Measurements from ENCODE around the gene CPNE7.

CPNE7 gene

GRCh38 chr16:89540557-89540956, 35.0 kb upstream of the CPNE7 start:
- Histone ChIP-seq H3K27me3 (replicated peaks; ENCODE audit: control insufficient read depth, insufficient read depth, low read length, poor library complexity, severe bottlenecking) (no peaks in the 10 kb centered on the region), H3K9me3 (ENCODE audit: control insufficient read depth, low read length) (no peaks in the 10 kb centered on the region), H3K27ac (ENCODE audit: insufficient read depth, low read length, poor library complexity, severe bottlenecking) (no peak overlapping the region), H3K4me1 (ENCODE audit: control insufficient read depth, insufficient read depth, low read length, poor library complexity, severe bottlenecking) (peaks cover 1% of the 10 kb centered on the region), H3K36me3 (ENCODE audit: control insufficient read depth, insufficient read depth, low read length) (peaks cover 33% of the 10 kb centered on the region), H3K4me3 (ENCODE audit: insufficient read depth, low read depth, low read length, poor library complexity, severe bottlenecking) (no peak overlapping the region)
- DNase-seq, result no peak

GRCh38 chr16:89541792-89542191, 33.8 kb upstream of the CPNE7 start:
- H3K4me1 ChIP-seq (ENCODE audit: control insufficient read depth, insufficient read depth, low read length, poor library complexity, severe bottlenecking), result no peaks in the 10 kb centered on the region
- DNase-seq, result no peak
- no peaks in the 10 kb centered on the region for H3K9me3 ChIP-seq (ENCODE audit: control insufficient read depth, low read length)
- H3K36me3 ChIP-seq (ENCODE audit: control insufficient read depth, insufficient read depth, low read length), result peaks cover 40% of the 10 kb centered on the region
- H3K4me3 ChIP-seq (ENCODE audit: insufficient read depth, low read depth, low read length, poor library complexity, severe bottlenecking), result no peak overlapping the region
- H3K27me3 ChIP-seq (replicated peaks; ENCODE audit: control insufficient read depth, insufficient read depth, low read length, poor library complexity, severe bottlenecking), result no peaks in the 10 kb centered on the region
- no peak overlapping the region for H3K27ac ChIP-seq (ENCODE audit: insufficient read depth, low read length, poor library complexity, severe bottlenecking)

DNA sequence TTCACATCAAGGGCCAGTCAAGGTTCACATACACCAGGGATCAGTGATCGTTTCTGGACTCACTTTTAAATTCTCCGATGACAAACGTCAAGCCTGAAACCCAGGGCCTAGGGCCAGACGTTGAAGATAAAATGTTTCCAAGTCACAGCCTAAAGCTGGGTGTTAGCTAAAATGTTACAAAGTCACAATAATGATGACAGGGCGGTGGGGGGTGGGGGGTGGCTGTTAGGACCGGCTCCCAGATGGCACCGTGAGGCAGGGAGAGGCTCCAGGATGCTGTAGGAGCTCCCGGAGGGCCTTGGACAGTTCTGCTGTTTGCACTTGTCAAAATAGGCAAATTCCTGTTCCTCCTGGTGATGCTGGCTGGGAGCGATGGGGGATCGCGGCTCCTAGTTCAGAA, 31.4 kb upstream of the CPNE7 start:
- H3K9me3 ChIP-seq (ENCODE audit: control insufficient read depth, low read length), result no peaks in the 10 kb centered on the region
- H3K4me1 ChIP-seq (ENCODE audit: control insufficient read depth, insufficient read depth, low read length, poor library complexity, severe bottlenecking), result no peaks in the 10 kb centered on the region
- H3K4me3 ChIP-seq (ENCODE audit: insufficient read depth, low read depth, low read length, poor library complexity, severe bottlenecking), result no peak overlapping the region
- DNase-seq, result no peak
- H3K27ac ChIP-seq (ENCODE audit: insufficient read depth, low read length, poor library complexity, severe bottlenecking), result no peak overlapping the region
- H3K27me3 ChIP-seq (replicated peaks; ENCODE audit: control insufficient read depth, insufficient read depth, low read length, poor library complexity, severe bottlenecking), result no peaks in the 10 kb centered on the region
- H3K36me3 ChIP-seq (ENCODE audit: control insufficient read depth, insufficient read depth, low read length), result peaks cover 45% of the 10 kb centered on the region

DNA sequence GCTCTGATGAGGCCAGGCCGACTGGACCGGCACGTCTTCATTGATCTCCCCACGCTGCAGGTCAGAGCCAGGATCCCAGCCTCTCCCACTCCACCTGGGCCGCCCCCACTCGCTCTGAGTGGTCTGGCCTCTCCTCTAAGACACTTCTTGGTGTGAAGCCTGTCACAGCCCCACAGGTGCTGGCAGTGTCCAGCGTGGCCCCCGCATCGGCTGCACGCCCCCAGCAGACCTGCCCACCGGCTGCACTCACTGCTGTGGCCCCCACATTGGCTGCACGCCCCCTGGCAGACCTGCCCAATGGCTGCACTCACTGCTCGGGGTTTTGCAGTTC, 30.9 kb upstream of the CPNE7 start:
- H3K4me1 ChIP-seq (ENCODE audit: control insufficient read depth, insufficient read depth, low read length, poor library complexity, severe bottlenecking), result no peaks in the 10 kb centered on the region

GRCh38 chr16:89545044-89545830, 30.3 kb upstream of the CPNE7 start:
- no peaks in the 10 kb centered on the region for H3K9me3 ChIP-seq (ENCODE audit: control insufficient read depth, low read length)
- H3K4me1 ChIP-seq (ENCODE audit: control insufficient read depth, insufficient read depth, low read length, poor library complexity, severe bottlenecking), result no peaks in the 10 kb centered on the region
- H3K36me3 ChIP-seq (ENCODE audit: control insufficient read depth, insufficient read depth, low read length), result peaks cover 45% of the 10 kb centered on the region
- DNase-seq, result no peak
- no peaks in the 10 kb centered on the region for H3K27me3 ChIP-seq (replicated peaks; ENCODE audit: control insufficient read depth, insufficient read depth, low read length, poor library complexity, severe bottlenecking)
- no peak overlapping the region for H3K27ac ChIP-seq (ENCODE audit: insufficient read depth, low read length, poor library complexity, severe bottlenecking)
- H3K4me3 ChIP-seq (ENCODE audit: insufficient read depth, low read depth, low read length, poor library complexity, severe bottlenecking), result no peak overlapping the region

More for the DNA sequence above, 30.9 kb upstream of the CPNE7 start:
- H3K9me3 ChIP-seq (ENCODE audit: control insufficient read depth, low read length), result no peaks in the 10 kb centered on the region
- no peak overlapping the region for H3K27ac ChIP-seq (ENCODE audit: insufficient read depth, low read length, poor library complexity, severe bottlenecking)
- H3K27me3 ChIP-seq (replicated peaks; ENCODE audit: control insufficient read depth, insufficient read depth, low read length, poor library complexity, severe bottlenecking), result no peaks in the 10 kb centered on the region
- H3K36me3 ChIP-seq (ENCODE audit: control insufficient read depth, insufficient read depth, low read length), result peaks cover 45% of the 10 kb centered on the region
- DNase-seq, result no peak
- no peak overlapping the region for H3K4me3 ChIP-seq (ENCODE audit: insufficient read depth, low read depth, low read length, poor library complexity, severe bottlenecking)

DNA sequence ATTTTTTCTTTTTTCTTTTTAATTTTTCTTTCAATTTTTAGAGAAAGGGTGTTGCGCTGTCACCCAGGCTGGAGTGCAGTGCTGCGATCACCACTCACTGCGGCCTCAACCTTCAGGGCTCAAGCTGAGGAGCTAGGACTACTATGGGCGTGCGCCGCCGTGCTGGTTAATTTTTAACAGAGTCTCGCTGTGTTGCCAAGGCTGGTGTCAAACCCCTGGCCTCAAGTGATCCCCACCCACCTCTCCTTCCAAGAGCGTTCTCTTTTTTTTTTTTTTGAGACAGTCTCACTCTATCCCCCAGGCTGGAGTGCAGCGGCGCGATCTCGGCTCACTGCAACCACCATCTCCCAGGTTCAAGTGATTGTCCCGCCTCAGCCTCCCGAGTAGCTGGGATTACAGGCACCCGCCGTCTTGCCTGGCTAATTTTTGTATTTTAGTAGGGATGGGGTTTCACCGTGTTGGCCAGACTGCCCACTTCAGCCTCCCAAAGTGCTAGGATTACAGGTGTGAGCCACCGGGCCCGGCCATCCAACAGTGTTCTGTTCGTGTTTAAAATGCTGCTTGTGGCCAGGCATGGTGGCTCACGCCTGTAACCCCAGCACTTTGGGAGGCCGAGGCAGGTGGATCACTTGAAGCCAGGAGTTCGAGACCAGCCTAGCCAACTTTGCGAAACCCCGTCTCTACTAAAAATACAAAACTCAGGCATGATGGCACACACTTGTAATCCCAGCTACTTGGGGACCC, 29.6 kb upstream of the CPNE7 start:
- H3K27ac ChIP-seq (ENCODE audit: insufficient read depth, low read length, poor library complexity, severe bottlenecking), result no peak overlapping the region
- H3K4me3 ChIP-seq (ENCODE audit: insufficient read depth, low read depth, low read length, poor library complexity, severe bottlenecking), result no peak overlapping the region
- peaks cover 52% of the 10 kb centered on the region for H3K36me3 ChIP-seq (ENCODE audit: control insufficient read depth, insufficient read depth, low read length)
- no peaks in the 10 kb centered on the region for H3K4me1 ChIP-seq (ENCODE audit: control insufficient read depth, insufficient read depth, low read length, poor library complexity, severe bottlenecking)
- H3K27me3 ChIP-seq (replicated peaks; ENCODE audit: control insufficient read depth, insufficient read depth, low read length, poor library complexity, severe bottlenecking), result no peaks in the 10 kb centered on the region
- no peak for DNase-seq
- H3K9me3 ChIP-seq (ENCODE audit: control insufficient read depth, low read length), result no peaks in the 10 kb centered on the region

GRCh38 chr16:89546781-89547180, 28.8 kb upstream of the CPNE7 start:
- Histone ChIP-seq H3K4me3 (ENCODE audit: insufficient read depth, low read depth, low read length, poor library complexity, severe bottlenecking) (no peak overlapping the region), H3K9me3 (ENCODE audit: control insufficient read depth, low read length) (no peaks in the 10 kb centered on the region), H3K4me1 (ENCODE audit: control insufficient read depth, insufficient read depth, low read length, poor library complexity, severe bottlenecking) (no peaks in the 10 kb centered on the region), H3K27ac (ENCODE audit: insufficient read depth, low read length, poor library complexity, severe bottlenecking) (no peak overlapping the region), H3K36me3 (ENCODE audit: control insufficient read depth, insufficient read depth, low read length) (peaks cover 55% of the 10 kb centered on the region), H3K27me3 (replicated peaks; ENCODE audit: control insufficient read depth, insufficient read depth, low read length, poor library complexity, severe bottlenecking) (no peaks in the 10 kb centered on the region)
- no peak for DNase-seq

GRCh38 chr16:89547291-89547690, 28.3 kb upstream of the CPNE7 start:
- H3K4me3 ChIP-seq (ENCODE audit: insufficient read depth, low read depth, low read length, poor library complexity, severe bottlenecking), result no peak overlapping the region
- H3K36me3 ChIP-seq (ENCODE audit: control insufficient read depth, insufficient read depth, low read length), result peaks cover 57% of the 10 kb centered on the region
- no peaks in the 10 kb centered on the region for H3K4me1 ChIP-seq (ENCODE audit: control insufficient read depth, insufficient read depth, low read length, poor library complexity, severe bottlenecking)
- H3K27me3 ChIP-seq (replicated peaks; ENCODE audit: control insufficient read depth, insufficient read depth, low read length, poor library complexity, severe bottlenecking), result no peaks in the 10 kb centered on the region
- no peak overlapping the region for H3K27ac ChIP-seq (ENCODE audit: insufficient read depth, low read length, poor library complexity, severe bottlenecking)
- DNase-seq, result no peak
- H3K9me3 ChIP-seq (ENCODE audit: control insufficient read depth, low read length), result no peaks in the 10 kb centered on the region

DNA sequence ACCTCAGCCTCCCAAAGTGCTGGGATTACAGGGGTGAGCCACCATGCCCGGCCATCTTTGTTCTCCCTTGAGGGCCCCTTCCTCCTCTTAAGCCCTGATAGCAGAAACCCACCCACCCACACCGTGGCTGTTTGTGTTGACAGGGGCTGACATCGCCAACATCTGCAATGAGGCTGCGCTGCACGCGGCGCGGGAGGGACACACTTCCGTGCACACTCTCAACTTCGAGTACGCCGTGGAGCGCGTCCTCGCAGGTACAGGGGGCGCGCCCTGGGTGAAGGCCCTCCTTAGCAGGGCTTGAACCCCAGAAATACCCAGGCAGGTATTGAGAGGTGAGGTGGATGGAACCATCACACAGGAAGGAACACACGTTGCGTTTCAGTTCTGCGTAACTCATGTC, 27.7 kb upstream of the CPNE7 start:
- Histone ChIP-seq H3K4me3 (ENCODE audit: insufficient read depth, low read depth, low read length, poor library complexity, severe bottlenecking) (no peak overlapping the region), H3K4me1 (ENCODE audit: control insufficient read depth, insufficient read depth, low read length, poor library complexity, severe bottlenecking) (no peaks in the 10 kb centered on the region), H3K36me3 (ENCODE audit: control insufficient read depth, insufficient read depth, low read length) (peaks cover 60% of the 10 kb centered on the region), H3K27me3 (replicated peaks; ENCODE audit: control insufficient read depth, insufficient read depth, low read length, poor library complexity, severe bottlenecking) (no peaks in the 10 kb centered on the region), H3K9me3 (ENCODE audit: control insufficient read depth, low read length) (no peaks in the 10 kb centered on the region), H3K27ac (ENCODE audit: insufficient read depth, low read length, poor library complexity, severe bottlenecking) (no peak overlapping the region)
- DNase-seq, result no peak

DNA sequence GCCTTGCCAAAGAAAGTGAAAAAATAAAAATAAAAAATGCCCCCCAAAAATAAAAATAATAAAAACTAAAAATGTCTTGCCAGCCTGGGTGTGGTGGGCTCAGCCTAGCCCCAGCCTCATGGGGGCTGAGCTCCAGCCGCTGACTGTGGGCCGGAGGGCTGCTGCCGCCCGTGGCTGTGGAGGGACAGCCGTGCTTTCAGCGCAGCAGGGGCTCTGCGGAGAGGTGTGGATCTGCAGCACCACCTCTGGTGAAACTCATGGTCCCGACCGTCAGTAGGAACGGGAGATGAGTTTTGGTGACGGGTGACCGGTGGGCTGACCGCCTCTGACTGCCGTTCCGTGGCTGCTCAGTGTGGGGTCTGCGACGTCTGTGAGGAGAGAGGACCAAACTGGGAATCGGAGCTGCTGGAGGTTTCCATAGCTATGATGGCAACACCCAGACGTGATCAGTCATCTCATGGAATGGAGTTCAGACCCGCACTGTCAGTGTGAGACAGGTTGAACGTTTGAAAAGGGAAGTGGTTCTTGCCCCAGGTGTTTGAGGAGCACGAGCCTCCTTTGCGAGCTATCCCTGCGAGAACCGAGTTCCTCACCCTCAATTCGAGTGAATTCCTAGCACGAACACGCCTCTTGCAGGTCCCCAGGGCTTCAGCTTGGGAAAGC, 27.1 kb upstream of the CPNE7 start:
- peak overlapping the region; percentile 12 for H3K27ac ChIP-seq (ENCODE audit: insufficient read depth, low read length, poor library complexity, severe bottlenecking)
- H3K36me3 ChIP-seq (ENCODE audit: control insufficient read depth, insufficient read depth, low read length), result peaks cover 63% of the 10 kb centered on the region
- H3K4me1 ChIP-seq (ENCODE audit: control insufficient read depth, insufficient read depth, low read length, poor library complexity, severe bottlenecking), result no peaks in the 10 kb centered on the region
- H3K4me3 ChIP-seq (ENCODE audit: insufficient read depth, low read depth, low read length, poor library complexity, severe bottlenecking), result no peak overlapping the region
- no peaks in the 10 kb centered on the region for H3K9me3 ChIP-seq (ENCODE audit: control insufficient read depth, low read length)
- no peaks in the 10 kb centered on the region for H3K27me3 ChIP-seq (replicated peaks; ENCODE audit: control insufficient read depth, insufficient read depth, low read length, poor library complexity, severe bottlenecking)
- no peak for DNase-seq
